Measurements from ENCODE around the gene EPHA2. TPM values are rescaled to one million over a fixed set of nuclear protein-coding genes. Genes with fewer than 3 reads are reported as not detected.

The EPHA2 gene
- total and polyA plus RNA-seq, 2 experiments from 2014 or later, result 7.5 to 51.2 TPM

- TF ChIP-seq REST (IDR thresholded peaks at IDR 0.05; ENCODE audit: unreplicated experiment) (no peak), ETS1 (IDR thresholded peaks at IDR 0.05) (no peak), POLR2AphosphoS5 (IDR thresholded peaks at IDR 0.05; ENCODE audit: low read depth) (no peak), ZNF114 (CRISPR knock-in tag; IDR thresholded peaks at IDR 0.05) (no peak)
Observed at GRCh38 chr1:16122916-16123315, 33.0 kb downstream of the EPHA2 start (continued).

- Histone ChIP-seq H3K79me2 (replicated peaks; ENCODE audit: insufficient read depth) (no peaks in the 10 kb centered on the region), H3K27me3 (ENCODE audit: insufficient read depth) (no peaks in the 10 kb centered on the region), H3F3A (replicated peaks; ENCODE audit: low read depth) (0 out of 2 replicates have a peak, but pooled peaks cover 5% of the 10 kb centered on the region), H3K9me2 (ENCODE audit: insufficient read depth) (no peaks in the 10 kb centered on the region), H3K27ac (ENCODE audit: low read depth) (peak overlapping the region; percentile 59; the same call in 1 of the 2 replicates), H3K4me2 (no peak overlapping the region; the same call in 1 of the 2 replicates), H3K36me3 (ENCODE audit: insufficient read depth) (peaks cover 7% of the 10 kb centered on the region; the same call in 1 of the 2 replicates), H2AFZ (no peak overlapping the region), H3K4me3 (no peak overlapping the region), H3K4me1 (ENCODE audit: insufficient read depth) (peaks cover 28% of the 10 kb centered on the region; the same call in 1 of the 2 replicates), H4K20me1 (replicated peaks; ENCODE audit: insufficient read depth) (0 out of 2 replicates have a peak, but pooled peaks cover 3% of the 10 kb centered on the region)
- TF ChIP-seq ETS1 (IDR thresholded peaks at IDR 0.05), result no peak
- no peaks in the 10 kb centered on the region for H3K9me3 Mint-ChIP-seq
- H3K27me3 Mint-ChIP-seq (ENCODE audit: insufficient read depth, low read depth, poor library complexity), result peaks cover 7% of the 10 kb centered on the region
- peaks cover 50% of the 10 kb centered on the region for H3K4me1 Mint-ChIP-seq
- H3K36me3 Mint-ChIP-seq (ENCODE audit: low read depth), result peaks cover 36% of the 10 kb centered on the region
- H3K4me3 Mint-ChIP-seq, result no peak overlapping the region; the same call in 2 of the 3 replicates
- no peak for DNase-seq (ENCODE audit: low spot score)
- ATAC-seq, result peak; percentile 15; the same call in 2 of the 3 replicates
- no peak overlapping the region; the same call in 1 of the 2 replicates for H3K27ac Mint-ChIP-seq
Observed at GRCh38 chr1:16122350-16122881, 33.5 kb downstream of the EPHA2 start.

GRCh38 chr1:16120940-16121410 is 34.9 kb downstream of the EPHA2 start:
- no peak overlapping the region for H3K4me3 ChIP-seq
- 0 out of 2 replicates have a peak, but pooled peaks cover 3% of the 10 kb centered on the region for H4K20me1 ChIP-seq (replicated peaks; ENCODE audit: insufficient read depth)
- H3K27ac ChIP-seq (ENCODE audit: low read depth), result no peak overlapping the region
- no peak overlapping the region for H2AFZ ChIP-seq
- no peak for ATAC-seq
- 0 out of 2 replicates have a peak, but pooled peaks cover 2% of the 10 kb centered on the region for H3K36me3 ChIP-seq (ENCODE audit: insufficient read depth)
- no peaks in the 10 kb centered on the region for H3K27me3 ChIP-seq (ENCODE audit: insufficient read depth)
- Mint-ChIP-seq H3K36me3 (ENCODE audit: low read depth) (peaks cover 27% of the 10 kb centered on the region), H3K4me3 (no peak overlapping the region), H3K4me1 (peaks cover 63% of the 10 kb centered on the region), H3K27ac (no peak overlapping the region), H3K9me3 (no peaks in the 10 kb centered on the region), H3K27me3 (ENCODE audit: insufficient read depth, low read depth, poor library complexity) (peaks cover 12% of the 10 kb centered on the region)
- H3K79me2 ChIP-seq (replicated peaks; ENCODE audit: insufficient read depth), result no peaks in the 10 kb centered on the region
- DNase-seq (ENCODE audit: low spot score), result no peak
- peaks cover 42% of the 10 kb centered on the region for H3K4me1 ChIP-seq (ENCODE audit: insufficient read depth)
- H3K9me2 ChIP-seq (ENCODE audit: insufficient read depth), result no peaks in the 10 kb centered on the region
- 0 out of 2 replicates have a peak, but pooled peaks cover 8% of the 10 kb centered on the region for H3F3A ChIP-seq (replicated peaks; ENCODE audit: low read depth)
- H3K4me2 ChIP-seq, result no peak overlapping the region
- TF ChIP-seq CREB1 (CRISPR knock-in tag; IDR thresholded peaks at IDR 0.05; ENCODE audit: low read depth), result no peak
- TF ChIP-seq STAT1 (IDR thresholded peaks at IDR 0.05; ENCODE audit: unreplicated experiment), result no peak
- no peak for TF ChIP-seq REST (IDR thresholded peaks at IDR 0.05; ENCODE audit: unreplicated experiment)
- no peak for TF ChIP-seq EZH2 (IDR thresholded peaks at IDR 0.05; ENCODE audit: low read depth, unreplicated experiment)
- TF ChIP-seq CTCF (conservative IDR thresholded peaks at IDR 0.05; ENCODE audit: low read depth in 2 of 2), result no peak
- TF ChIP-seq ZNF114 (CRISPR knock-in tag; IDR thresholded peaks at IDR 0.05), result no peak

All from GM23338 (cell line).